ENCODE measurements around the gene D2HGDH. TPM values are rescaled to one million over a fixed set of nuclear protein-coding genes. Genes with fewer than 3 reads are reported as not detected.

Gene D2HGDH
- total and polyA plus RNA-seq, 9 of the 15 experiments (the other 6 are each of a cell fraction or from before 2014, with no cell fraction given) = 0.39 to 30.8 (median 10.3) TPM

DNA sequence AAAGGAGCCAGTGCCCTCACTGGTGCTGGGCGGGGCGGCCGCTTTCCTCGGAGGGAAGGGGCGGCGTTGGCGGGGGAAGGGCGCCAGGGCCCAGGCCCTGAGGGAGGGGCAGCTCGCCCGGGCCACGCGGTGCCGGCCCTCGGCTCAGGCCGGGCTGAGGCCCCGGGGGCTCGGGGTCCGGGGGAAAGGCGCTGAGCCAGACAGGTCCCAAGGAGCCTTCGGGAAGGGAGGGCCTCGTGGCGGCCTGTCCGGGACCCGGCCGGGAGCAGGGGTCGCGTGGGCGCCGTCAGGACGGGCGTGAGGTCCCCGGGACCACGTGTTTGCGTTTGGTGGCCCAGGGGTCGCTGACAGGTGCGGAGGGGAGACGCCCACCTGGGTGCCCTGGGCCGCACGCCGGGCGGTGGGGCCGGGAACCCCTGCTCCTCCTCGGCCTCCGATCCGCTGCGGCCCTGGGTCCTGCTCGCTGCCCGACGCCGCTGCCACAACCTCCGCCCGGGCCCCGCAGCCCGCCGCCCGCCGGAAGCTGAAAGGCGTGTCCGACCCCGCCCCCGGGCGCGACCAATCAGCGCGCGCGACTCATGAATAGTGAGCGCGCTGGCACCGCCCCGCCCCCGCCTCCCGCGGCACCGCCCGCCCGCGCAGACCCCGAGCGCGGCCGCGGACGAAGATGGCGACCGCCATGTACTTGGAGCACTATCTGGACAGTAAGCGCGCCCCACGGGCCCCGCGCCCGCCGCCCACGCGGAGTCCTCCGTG is 32.9 kb upstream of the D2HGDH start, which contains the start of gene ING5 (continued):
- TF ChIP-seq U2AF1 (optimal IDR thresholded peaks at IDR 0.05; ENCODE audit: low read depth, low read length) (peak; percentile 67), FOXM1 (IDR thresholded peaks at IDR 0.05; ENCODE audit: low read depth) (no peak), FOXM1 (CRISPR knock-in tag; IDR thresholded peaks at IDR 0.05; ENCODE audit: low read depth) (0 out of 2 replicates have a peak, but pooled peaks have one; percentile 69), PTTG1 (tag; IDR thresholded peaks at IDR 0.05; ENCODE audit: low read depth) (no peak), ZZZ3 (IDR thresholded peaks at IDR 0.05) (no peak), SIN3A (IDR thresholded peaks at IDR 0.05; ENCODE audit: borderline replicate concordance in 2 of 2, control insufficient read depth in 1 of 2, low read depth in 2 of 2, low read length in 2 of 2) (peak; percentile 8 to 71; a peak in 2 of 4 replicates), PCBP2 (IDR thresholded peaks at IDR 0.05; ENCODE audit: low read depth, low read length, poor library complexity, severe bottlenecking) (no peak), SOX6 (IDR thresholded peaks at IDR 0.05) (peak; percentile 20; the same call in 1 of the 2 replicates), SP1 (CRISPR knock-in tag; IDR thresholded peaks at IDR 0.05) (peak; percentile 54; the same call in 1 of the 2 replicates), RBM25 (IDR thresholded peaks at IDR 0.05; ENCODE audit: low read depth, low read length, severe bottlenecking) (peak; percentile 49), POLR2A (conservative IDR thresholded peaks at IDR 0.05) (peak; percentile 89), EP400 (IDR thresholded peaks at IDR 0.05) (peak; percentile 92; the same call in 1 of the 2 replicates), SPI1 (IDR thresholded peaks at IDR 0.05; ENCODE audit: borderline replicate concordance, low read depth, low read length) (no peak), KDM1A (IDR thresholded peaks at IDR 0.05) (no peak)
- TF ChIP-seq, protein P1, sequence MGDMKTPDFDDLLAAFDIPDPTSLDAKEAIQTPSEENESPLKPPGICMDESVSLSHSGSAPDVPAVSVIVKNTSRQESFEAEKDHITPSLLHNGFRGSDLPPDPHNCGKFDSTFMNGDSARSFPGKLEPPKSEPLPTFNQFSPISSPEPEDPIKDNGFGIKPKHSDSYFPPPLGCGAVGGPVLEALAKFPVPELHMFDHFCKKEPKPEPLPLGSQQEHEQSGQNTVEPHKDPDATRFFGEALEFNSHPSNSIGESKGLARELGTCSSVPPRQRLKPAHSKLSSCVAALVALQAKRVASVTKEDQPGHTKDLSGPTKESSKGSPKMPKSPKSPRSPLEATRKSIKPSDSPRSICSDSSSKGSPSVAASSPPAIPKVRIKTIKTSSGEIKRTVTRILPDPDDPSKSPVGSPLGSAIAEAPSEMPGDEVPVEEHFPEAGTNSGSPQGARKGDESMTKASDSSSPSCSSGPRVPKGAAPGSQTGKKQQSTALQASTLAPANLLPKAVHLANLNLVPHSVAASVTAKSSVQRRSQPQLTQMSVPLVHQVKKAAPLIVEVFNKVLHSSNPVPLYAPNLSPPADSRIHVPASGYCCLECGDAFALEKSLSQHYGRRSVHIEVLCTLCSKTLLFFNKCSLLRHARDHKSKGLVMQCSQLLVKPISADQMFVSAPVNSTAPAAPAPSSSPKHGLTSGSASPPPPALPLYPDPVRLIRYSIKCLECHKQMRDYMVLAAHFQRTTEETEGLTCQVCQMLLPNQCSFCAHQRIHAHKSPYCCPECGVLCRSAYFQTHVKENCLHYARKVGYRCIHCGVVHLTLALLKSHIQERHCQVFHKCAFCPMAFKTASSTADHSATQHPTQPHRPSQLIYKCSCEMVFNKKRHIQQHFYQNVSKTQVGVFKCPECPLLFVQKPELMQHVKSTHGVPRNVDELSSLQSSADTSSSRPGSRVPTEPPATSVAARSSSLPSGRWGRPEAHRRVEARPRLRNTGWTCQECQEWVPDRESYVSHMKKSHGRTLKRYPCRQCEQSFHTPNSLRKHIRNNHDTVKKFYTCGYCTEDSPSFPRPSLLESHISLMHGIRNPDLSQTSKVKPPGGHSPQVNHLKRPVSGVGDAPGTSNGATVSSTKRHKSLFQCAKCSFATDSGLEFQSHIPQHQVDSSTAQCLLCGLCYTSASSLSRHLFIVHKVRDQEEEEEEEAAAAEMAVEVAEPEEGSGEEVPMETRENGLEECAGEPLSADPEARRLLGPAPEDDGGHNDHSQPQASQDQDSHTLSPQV (IDR thresholded peaks at IDR 0.05) = peak; percentile 74
- TF ChIP-seq, protein P2, sequence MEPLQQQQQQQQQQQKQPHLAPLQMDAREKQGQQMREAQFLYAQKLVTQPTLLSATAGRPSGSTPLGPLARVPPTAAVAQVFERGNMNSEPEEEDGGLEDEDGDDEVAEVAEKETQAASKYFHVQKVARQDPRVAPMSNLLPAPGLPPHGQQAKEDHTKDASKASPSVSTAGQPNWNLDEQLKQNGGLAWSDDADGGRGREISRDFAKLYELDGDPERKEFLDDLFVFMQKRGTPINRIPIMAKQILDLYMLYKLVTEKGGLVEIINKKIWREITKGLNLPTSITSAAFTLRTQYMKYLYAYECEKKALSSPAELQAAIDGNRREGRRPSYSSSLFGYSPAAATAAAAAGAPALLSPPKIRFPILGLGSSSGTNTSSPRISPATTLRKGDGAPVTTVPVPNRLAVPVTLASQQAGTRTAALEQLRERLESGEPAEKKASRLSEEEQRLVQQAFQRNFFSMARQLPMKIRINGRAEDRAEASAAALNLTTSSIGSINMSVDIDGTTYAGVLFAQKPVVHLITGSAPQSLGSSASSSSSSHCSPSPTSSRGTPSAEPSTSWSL (CRISPR knock-in tag; IDR thresholded peaks at IDR 0.05; ENCODE audit: borderline replicate concordance) = no peak
- TF ChIP-seq, protein P3, sequence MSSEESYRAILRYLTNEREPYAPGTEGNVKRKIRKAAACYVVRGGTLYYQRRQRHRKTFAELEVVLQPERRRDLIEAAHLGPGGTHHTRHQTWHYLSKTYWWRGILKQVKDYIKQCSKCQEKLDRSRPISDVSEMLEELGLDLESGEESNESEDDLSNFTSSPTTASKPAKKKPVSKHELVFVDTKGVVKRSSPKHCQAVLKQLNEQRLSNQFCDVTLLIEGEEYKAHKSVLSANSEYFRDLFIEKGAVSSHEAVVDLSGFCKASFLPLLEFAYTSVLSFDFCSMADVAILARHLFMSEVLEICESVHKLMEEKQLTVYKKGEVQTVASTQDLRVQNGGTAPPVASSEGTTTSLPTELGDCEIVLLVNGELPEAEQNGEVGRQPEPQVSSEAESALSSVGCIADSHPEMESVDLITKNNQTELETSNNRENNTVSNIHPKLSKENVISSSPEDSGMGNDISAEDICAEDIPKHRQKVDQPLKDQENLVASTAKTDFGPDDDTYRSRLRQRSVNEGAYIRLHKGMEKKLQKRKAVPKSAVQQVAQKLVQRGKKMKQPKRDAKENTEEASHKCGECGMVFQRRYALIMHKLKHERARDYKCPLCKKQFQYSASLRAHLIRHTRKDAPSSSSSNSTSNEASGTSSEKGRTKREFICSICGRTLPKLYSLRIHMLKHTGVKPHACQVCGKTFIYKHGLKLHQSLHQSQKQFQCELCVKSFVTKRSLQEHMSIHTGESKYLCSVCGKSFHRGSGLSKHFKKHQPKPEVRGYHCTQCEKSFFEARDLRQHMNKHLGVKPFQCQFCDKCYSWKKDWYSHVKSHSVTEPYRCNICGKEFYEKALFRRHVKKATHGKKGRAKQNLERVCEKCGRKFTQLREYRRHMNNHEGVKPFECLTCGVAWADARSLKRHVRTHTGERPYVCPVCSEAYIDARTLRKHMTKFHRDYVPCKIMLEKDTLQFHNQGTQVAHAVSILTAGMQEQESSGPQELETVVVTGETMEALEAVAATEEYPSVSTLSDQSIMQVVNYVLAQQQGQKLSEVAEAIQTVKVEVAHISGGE (CRISPR knock-in tag; IDR thresholded peaks at IDR 0.05) = 0 out of 6 replicates have a peak, but pooled peaks of 1 of the 3 experiments have one; percentile 25
